ENCODE results near the gene AQP6. TPM values are rescaled to one million over a fixed set of nuclear protein-coding genes. Genes with fewer than 3 reads are reported as not detected.

The AQP6 gene
- total RNA-seq, 1 donor from 2014 or later = not detected

DNA sequence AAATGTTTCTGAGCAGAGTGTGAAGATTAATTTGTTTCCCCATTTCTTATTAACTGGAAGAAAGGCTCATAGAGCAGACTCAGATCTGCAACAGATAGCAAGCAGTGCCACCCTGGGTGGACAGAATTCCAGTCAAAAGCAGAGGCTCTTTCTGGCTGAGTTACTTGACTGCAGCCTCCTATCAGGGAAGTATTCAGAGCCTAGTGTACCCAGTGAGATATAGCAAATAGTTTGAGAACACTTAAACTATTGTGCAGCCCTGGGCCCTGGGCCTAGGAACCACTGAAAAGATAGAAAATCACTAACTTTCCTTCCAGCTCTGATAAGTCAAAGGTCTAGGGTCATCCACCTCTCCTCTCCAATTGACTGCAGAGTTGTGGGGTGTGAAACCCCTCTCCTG is 33.4 kb upstream of the AQP6 start:
- H3K36me3 ChIP-seq = no peaks in the 10 kb centered on the region
- DNase-seq = no peak
- TF ChIP-seq, protein P1, sequence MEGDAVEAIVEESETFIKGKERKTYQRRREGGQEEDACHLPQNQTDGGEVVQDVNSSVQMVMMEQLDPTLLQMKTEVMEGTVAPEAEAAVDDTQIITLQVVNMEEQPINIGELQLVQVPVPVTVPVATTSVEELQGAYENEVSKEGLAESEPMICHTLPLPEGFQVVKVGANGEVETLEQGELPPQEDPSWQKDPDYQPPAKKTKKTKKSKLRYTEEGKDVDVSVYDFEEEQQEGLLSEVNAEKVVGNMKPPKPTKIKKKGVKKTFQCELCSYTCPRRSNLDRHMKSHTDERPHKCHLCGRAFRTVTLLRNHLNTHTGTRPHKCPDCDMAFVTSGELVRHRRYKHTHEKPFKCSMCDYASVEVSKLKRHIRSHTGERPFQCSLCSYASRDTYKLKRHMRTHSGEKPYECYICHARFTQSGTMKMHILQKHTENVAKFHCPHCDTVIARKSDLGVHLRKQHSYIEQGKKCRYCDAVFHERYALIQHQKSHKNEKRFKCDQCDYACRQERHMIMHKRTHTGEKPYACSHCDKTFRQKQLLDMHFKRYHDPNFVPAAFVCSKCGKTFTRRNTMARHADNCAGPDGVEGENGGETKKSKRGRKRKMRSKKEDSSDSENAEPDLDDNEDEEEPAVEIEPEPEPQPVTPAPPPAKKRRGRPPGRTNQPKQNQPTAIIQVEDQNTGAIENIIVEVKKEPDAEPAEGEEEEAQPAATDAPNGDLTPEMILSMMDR (IDR thresholded peaks at IDR 0.05; ENCODE audit: borderline replicate concordance) = no peak
- no peaks in the 10 kb centered on the region for H3K9me3 ChIP-seq (replicated peaks)
- no peak overlapping the region for H3K4me3 ChIP-seq
- no peaks in the 10 kb centered on the region for H3K4me1 ChIP-seq
- H3K27ac ChIP-seq (replicated peaks) = no peak overlapping the region
- H3K27me3 ChIP-seq (ENCODE audit: low read depth) = peaks cover 8% of the 10 kb centered on the region
- intact Hi-C loops (cut with micrococcal nuclease) = no loop called here

DNA sequence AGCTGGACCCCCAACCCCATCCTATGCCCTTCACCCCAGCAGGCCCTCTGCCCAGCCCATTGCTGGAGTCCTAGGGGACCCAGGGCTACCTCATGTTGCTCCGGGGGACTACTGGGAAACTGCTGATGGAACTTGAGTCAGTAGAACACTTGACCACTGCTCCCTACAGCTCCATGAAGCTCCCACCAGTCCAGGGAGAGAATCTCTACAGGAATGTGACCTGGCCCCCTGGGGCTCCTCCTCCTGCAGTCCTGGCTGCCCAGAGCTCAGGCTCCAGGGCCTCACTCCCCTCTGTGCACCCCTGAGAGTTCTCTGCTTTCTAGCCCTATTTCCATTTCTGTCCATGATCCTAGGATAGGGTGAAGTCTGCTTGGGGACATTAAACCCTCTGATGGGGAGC is 33.0 kb upstream of the AQP6 start:
- peaks cover 8% of the 10 kb centered on the region for H3K27me3 ChIP-seq (ENCODE audit: low read depth)
- no peaks in the 10 kb centered on the region for H3K36me3 ChIP-seq
- H3K9me3 ChIP-seq (replicated peaks) = no peaks in the 10 kb centered on the region
- intact Hi-C loops (cut with micrococcal nuclease) = loop anchor here (10.0 kb wide), 1 partner anchor 75 kb away; no protein-coding TSS in a partner anchor
- DNase-seq = no peak
- no peak overlapping the region for H3K27ac ChIP-seq (replicated peaks)
- TF ChIP-seq, protein P1 (IDR thresholded peaks at IDR 0.05; ENCODE audit: borderline replicate concordance) = no peak
- H3K4me3 ChIP-seq = no peak overlapping the region
- H3K4me1 ChIP-seq = no peaks in the 10 kb centered on the region

DNA sequence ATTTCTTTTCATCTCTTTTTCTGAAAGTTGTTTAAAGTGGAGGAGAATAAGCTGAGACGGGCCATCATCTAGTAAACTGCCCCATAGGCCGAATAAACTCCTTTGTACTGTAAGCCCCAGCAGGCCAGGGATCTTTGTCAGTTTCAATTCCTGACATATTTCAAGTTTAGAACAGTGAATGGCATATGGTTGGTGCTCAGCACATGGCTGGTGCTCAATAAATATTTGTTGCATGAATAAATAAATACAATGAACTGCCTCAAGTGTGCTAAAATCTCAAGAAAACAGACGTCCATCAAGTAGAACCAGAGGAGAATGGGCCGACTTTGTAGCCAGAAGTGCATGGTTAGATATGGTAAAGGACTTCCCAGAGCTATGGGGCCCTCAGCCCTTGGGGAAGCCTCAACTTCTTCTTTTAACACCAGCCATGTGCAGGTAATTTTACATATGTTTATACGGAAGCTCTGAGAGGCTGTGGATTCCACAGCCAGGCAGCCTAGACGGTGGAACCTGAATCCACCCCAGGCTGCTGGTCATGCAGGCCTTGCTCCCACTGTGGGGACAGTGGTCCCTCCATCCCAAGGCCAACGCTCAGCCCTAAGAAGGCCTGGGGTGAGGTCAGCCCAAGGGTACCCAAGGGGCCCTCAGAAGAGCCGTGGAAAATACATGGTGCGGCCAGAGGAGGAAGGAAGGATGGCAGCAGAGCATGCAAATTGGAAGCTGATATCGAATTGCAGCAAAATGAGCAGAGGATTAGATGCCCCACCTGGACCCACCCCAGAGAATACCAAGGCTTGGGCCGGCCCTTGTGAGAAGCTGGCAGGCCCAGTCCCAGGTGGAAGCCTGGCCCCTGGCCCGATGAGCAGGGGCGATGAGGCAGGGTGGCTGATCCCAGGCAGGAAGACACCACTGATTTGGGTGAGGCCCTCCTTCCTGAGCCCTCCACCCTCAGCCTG is 30.9 kb upstream of the AQP6 start:
- DNase-seq = no peak
- H3K27me3 ChIP-seq (ENCODE audit: low read depth) = no peaks in the 10 kb centered on the region
- H3K4me1 ChIP-seq = peaks cover 12% of the 10 kb centered on the region
- H3K27ac ChIP-seq (replicated peaks) = no peak overlapping the region
- intact Hi-C loops (cut with micrococcal nuclease) = loop anchor here (10.0 kb wide), 1 partner anchor 77 kb away; no protein-coding TSS in a partner anchor
- TF ChIP-seq, protein P1 (IDR thresholded peaks at IDR 0.05; ENCODE audit: borderline replicate concordance) = no peak
- H3K36me3 ChIP-seq = no peaks in the 10 kb centered on the region
- no peak overlapping the region for H3K4me3 ChIP-seq
- H3K9me3 ChIP-seq (replicated peaks) = no peaks in the 10 kb centered on the region

DNA sequence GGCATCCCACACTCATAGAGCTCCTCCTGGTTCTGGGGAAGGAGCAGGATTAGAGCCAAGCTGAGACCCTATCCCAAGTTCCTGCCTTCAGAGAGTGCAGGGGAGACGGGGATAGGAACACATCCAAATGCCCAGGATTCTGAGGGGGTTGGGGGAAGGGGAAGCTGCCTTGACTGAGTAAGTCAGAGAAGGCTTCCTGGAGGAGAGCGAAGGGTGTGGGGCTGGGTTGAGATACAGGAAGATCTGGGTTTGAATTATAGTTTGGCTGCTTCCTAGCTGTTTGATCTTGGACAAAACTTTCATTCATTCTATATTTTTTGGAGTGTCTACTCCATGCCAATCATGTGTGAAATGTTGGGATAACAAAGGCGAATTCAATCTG is 30.2 kb upstream of the AQP6 start:
- Histone ChIP-seq H3K4me1 (peaks cover 12% of the 10 kb centered on the region), H3K9me3 (replicated peaks) (no peaks in the 10 kb centered on the region), H3K27ac (replicated peaks) (no peak overlapping the region), H3K36me3 (no peaks in the 10 kb centered on the region), H3K4me3 (no peak overlapping the region), H3K27me3 (ENCODE audit: low read depth) (no peaks in the 10 kb centered on the region)
- TF ChIP-seq, protein P1 (IDR thresholded peaks at IDR 0.05; ENCODE audit: borderline replicate concordance) = no peak
- no peak for DNase-seq
- intact Hi-C loops (cut with micrococcal nuclease) = loop anchor here (10.0 kb wide), 1 partner anchor 78 kb away; no protein-coding TSS in a partner anchor

DNA sequence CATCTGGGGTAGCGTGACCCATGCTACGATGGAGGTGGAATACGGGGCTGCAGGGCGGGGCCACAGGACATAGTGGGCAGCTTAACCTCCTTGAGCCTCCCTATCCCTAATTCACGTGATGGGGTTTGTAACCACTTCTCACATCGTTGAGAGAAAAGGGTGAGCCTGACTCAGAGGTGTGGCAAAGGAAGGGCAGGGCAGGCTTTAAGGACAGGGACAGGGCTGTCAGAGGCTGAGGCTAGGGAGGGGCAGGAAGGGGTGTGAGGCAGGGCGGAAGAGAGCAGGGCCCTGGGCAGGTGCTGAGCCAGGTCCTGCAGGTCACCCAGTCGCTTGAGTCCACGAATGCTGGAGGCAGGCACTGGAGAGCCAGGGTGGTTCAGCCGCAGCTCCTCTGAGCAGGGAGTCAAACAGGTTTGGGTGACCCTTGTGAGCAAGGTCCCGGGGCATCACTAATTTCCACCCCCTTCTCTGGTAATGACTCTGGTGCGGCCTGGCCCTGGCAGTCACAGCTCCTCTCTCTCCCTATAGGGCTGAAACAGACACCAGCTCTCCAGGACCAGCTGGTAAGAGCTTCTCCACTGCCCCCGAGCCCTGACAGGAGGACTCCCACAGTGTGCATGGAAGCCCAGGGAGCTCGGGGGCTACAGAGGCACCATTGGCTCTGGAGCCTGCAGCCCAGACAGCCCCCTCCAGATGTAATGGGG is 29.7 kb upstream of the AQP6 start:
- no peak overlapping the region for H3K4me3 ChIP-seq
- TF ChIP-seq, protein P1 (IDR thresholded peaks at IDR 0.05; ENCODE audit: borderline replicate concordance) = no peak
- intact Hi-C loops (cut with micrococcal nuclease) = loop anchor here (10.0 kb wide), 1 partner anchor 78 kb away; no protein-coding TSS in a partner anchor

More for the DNA sequence above, 29.7 kb upstream of the AQP6 start:
- Histone ChIP-seq H3K36me3 (no peaks in the 10 kb centered on the region), H3K9me3 (replicated peaks) (no peaks in the 10 kb centered on the region), H3K4me1 (peaks cover 12% of the 10 kb centered on the region), H3K27ac (replicated peaks) (no peak overlapping the region), H3K27me3 (ENCODE audit: low read depth) (no peaks in the 10 kb centered on the region)
- no peak for DNase-seq
